Endothelial cell of umbilical vein (primary cell): Measurements from ENCODE around the gene DENND1C. TPM values are rescaled to one million over a fixed set of nuclear protein-coding genes. Genes with fewer than 3 reads are reported as not detected.

Source experiments
- BruUV-seq: library from RNA; stranded (reverse); fragments of 400-500 nt; replicated peaks from 2 replicates; lab custom pipeline; 2021; lab: Mats Ljungman, UMichigan
- CTCF ChIA-PET: fragments of 300-600, 350-600 bp; sonication (Branson Sonifier 250); formaldehyde crosslinking; loops from one replicate; lab custom pipeline; 2021; ENCODE audit warnings: antibody characterized with exemption, inconsistent platforms; lab: Charles Lee
- POLR2A ChIA-PET: fragments of 300-600, 350-600 bp; sonication (Branson Sonifier 250); formaldehyde crosslinking; loops from one replicate; lab custom pipeline; 2021; ENCODE audit warnings: antibody characterized with exemption, inconsistent platforms; lab: Charles Lee
- DNase-seq: peaks from one replicate; pipeline ENCODE4 v3.0.0-alpha.2; 2011; ENCODE audit warnings: low read depth, low spot score
- FAIRE-seq: peaks from 2 replicates; lab custom pipeline; 2011; peaks lifted over from hg19 to GRCh38; lab: Jason Lieb, UNC
- H2AFZ ChIP-seq: 2 replicates; pipeline ENCODE4 v1.6.0; 2012; ENCODE audit warnings: low read depth, low read length, control low read depth, inconsistent platforms
- H3K27ac ChIP-seq: 2 replicates; pipeline ENCODE4 v1.5.1; 2011; ENCODE audit warnings: low read depth, mild to moderate bottlenecking, control low read depth, low read length, moderate library complexity; ENCODE audit not compliant: insufficient read depth
- H3K27me3 ChIP-seq, 2 experiments: 2 replicates each; pipeline versions ENCODE4 v1.6.0 to v1.6.1; 2011; ENCODE audit warnings: low read length in 2 of 2, mixed read lengths in 1 of 2; ENCODE audit not compliant: control insufficient read depth in 2 of 2, insufficient read depth in 2 of 2
- H3K36me3 ChIP-seq, 2 experiments: 2 replicates in 1 of 2; 3 replicates in 1 of 2; pipeline ENCODE4 v1.5.1; 2011; ENCODE audit warnings: low read length in 2 of 2, mild to moderate bottlenecking in 1 of 2, moderate library complexity in 1 of 2; ENCODE audit not compliant: control insufficient read depth in 2 of 2, insufficient read depth in 2 of 2; ENCODE audit errors: extremely low read depth in 1 of 2
- H3K4me1 ChIP-seq: 3 replicates; pipeline ENCODE4 v1.5.1; 2011; ENCODE audit warnings: mild to moderate bottlenecking, low read length; ENCODE audit not compliant: control insufficient read depth, insufficient read depth; ENCODE audit errors: extremely low read depth
- H3K4me2 ChIP-seq: 2 replicates; pipeline ENCODE4 v1.6.1; 2011; ENCODE audit warnings: low read length, control low read depth, mixed read lengths; ENCODE audit not compliant: insufficient read depth
- H3K4me3 ChIP-seq, 3 experiments: fragments of 200-600 bp in 1 of 3; sonication (generic), shearing (Covaris generic) in 1 of 3; replicated peaks in 1 of 3; 2 replicates each; pipeline ENCODE4 v1.5.1; 2011 to 2016; ENCODE audit warnings: control low read depth in 3 of 3, low read length in 3 of 3, mild to moderate bottlenecking in 2 of 3, inconsistent platforms in 1 of 3, low read depth in 1 of 3, moderate library complexity in 1 of 3; ENCODE audit not compliant: insufficient read depth in 1 of 3
- H3K79me2 ChIP-seq: 2 replicates; pipeline ENCODE4 v1.6.0; 2012; ENCODE audit warnings: low read length, inconsistent platforms; ENCODE audit not compliant: control insufficient read depth, insufficient read depth
- H3K9ac ChIP-seq: replicated peaks from 2 replicates; pipeline ENCODE3; 2011; ENCODE audit warnings: low read length, control low read depth; ENCODE audit not compliant: insufficient read depth; ENCODE audit errors: extremely low read depth
- H3K9me1 ChIP-seq: replicated peaks from 3 replicates; pipeline ENCODE4 v1.6.0; 2011; ENCODE audit warnings: mild to moderate bottlenecking, low read length; ENCODE audit not compliant: control insufficient read depth, insufficient read depth; ENCODE audit errors: extremely low read depth
- H3K9me3 ChIP-seq: replicated peaks from 2 replicates; pipeline ENCODE4 v1.5.1; 2012; ENCODE audit warnings: low read length, inconsistent platforms; ENCODE audit not compliant: control insufficient read depth, insufficient read depth
- H4K20me1 ChIP-seq: replicated peaks from 2 replicates; pipeline ENCODE3; 2011; ENCODE audit warnings: mild to moderate bottlenecking, low read length; ENCODE audit not compliant: control insufficient read depth, insufficient read depth; ENCODE audit errors: extremely low read depth
- EZH2 ChIP-seq: IDR thresholded peaks from 2 replicates; pipeline ENCODE4 v1.6.1; 2012; ENCODE audit warnings: borderline replicate concordance, low read depth, mild to moderate bottlenecking, moderate library complexity, low read length, inconsistent platforms; ENCODE audit not compliant: severe bottlenecking
- FOS ChIP-seq: IDR thresholded peaks from 2 replicates; pipeline ENCODE4 v1.6.1; 2011; ENCODE audit warnings: mild to moderate bottlenecking, low read length, moderate library complexity, borderline replicate concordance; ENCODE audit not compliant: insufficient read depth
- GATA2 ChIP-seq: IDR thresholded peaks from 2 replicates; pipeline ENCODE4 v1.7.0; 2011; ENCODE audit warnings: low read depth, mild to moderate bottlenecking, moderate library complexity, mixed read lengths, low read length; ENCODE audit not compliant: insufficient read length, insufficient read depth
- JUN ChIP-seq: IDR thresholded peaks from 2 replicates; pipeline ENCODE4 v1.6.1; 2011; ENCODE audit warnings: borderline replicate concordance, low read depth; ENCODE audit not compliant: insufficient read length, insufficient read depth
- MYC ChIP-seq: IDR thresholded peaks from one replicate; pipeline ENCODE4 v1.6.1; 2011; ENCODE audit warnings: mild to moderate bottlenecking, low read depth, low read length
- POLR2A ChIP-seq: IDR thresholded peaks from 2 replicates; pipeline ENCODE4 v1.6.1; 2012; ENCODE audit warnings: low read depth, mild to moderate bottlenecking, control low read depth, low read length
- POLR2AphosphoS5 ChIP-seq: IDR thresholded peaks from 2 replicates; pipeline ENCODE4 v1.6.1; 2012; ENCODE audit warnings: low read depth, mild to moderate bottlenecking, control low read depth, low read length, moderate library complexity; ENCODE audit not compliant: insufficient read depth
- dilution Hi-C: fragments of 300-500 bp; cut with MboI; formaldehyde crosslinking; loops from one replicate; pipeline ENCODE4 v1.15.0; 2019; ENCODE audit warnings: low sequenced_read_pairs; ENCODE audit not compliant: extremely low pct_ligation_motif_present
- intact Hi-C: fragments of 100-400 bp; cut with micrococcal nuclease; formaldehyde crosslinking; loops from one replicate; pipeline ENCODE4 v1.10.0; 2022
- polyA plus RNA-seq, 4 experiments: library from polyadenylated mRNA; depleted of rRNA in 3 of 4; stranded (reverse) in 3 of 4; unstranded in 1 of 4; fragments of >200 nt; gene quantifications; 2 replicates each; pipeline versions ENCODE4 v1.2.1 to v1.2.3, GENCODE V29; 2011 to 2012; ENCODE audit warnings: missing spikeins in 1 of 4
- total RNA-seq: library from RNA; stranded (reverse); gene quantifications from 2 replicates; pipeline ENCODE4 v1.2.3, GENCODE V29; 2021
- TF ChIP-seq, protein P1 (sequence below), 2 donors: IDR thresholded peaks; 1 replicate in 1 of 2; 2 replicates in 1 of 2; pipeline ENCODE4 v1.5.1; 2011; ENCODE audit warnings: low read length in 2 of 2, mild to moderate bottlenecking in 2 of 2, moderate library complexity in 2 of 2, control low read depth in 1 of 2, inconsistent platforms in 1 of 2, low read depth in 1 of 2; ENCODE audit not compliant: insufficient read depth in 1 of 2; ENCODE audit errors: extremely low read depth in 1 of 2
- TF ChIP-seq, protein P2 (sequence below): IDR thresholded peaks from 2 replicates; pipeline ENCODE4 v1.6.1; 2011; ENCODE audit not compliant: insufficient read depth, insufficient read length

DENND1C gene
- total and polyA plus RNA-seq, 2 donors (not counting 3 experiments of a cell fraction or from before 2014, with no cell fraction given), result not detected

DNA sequence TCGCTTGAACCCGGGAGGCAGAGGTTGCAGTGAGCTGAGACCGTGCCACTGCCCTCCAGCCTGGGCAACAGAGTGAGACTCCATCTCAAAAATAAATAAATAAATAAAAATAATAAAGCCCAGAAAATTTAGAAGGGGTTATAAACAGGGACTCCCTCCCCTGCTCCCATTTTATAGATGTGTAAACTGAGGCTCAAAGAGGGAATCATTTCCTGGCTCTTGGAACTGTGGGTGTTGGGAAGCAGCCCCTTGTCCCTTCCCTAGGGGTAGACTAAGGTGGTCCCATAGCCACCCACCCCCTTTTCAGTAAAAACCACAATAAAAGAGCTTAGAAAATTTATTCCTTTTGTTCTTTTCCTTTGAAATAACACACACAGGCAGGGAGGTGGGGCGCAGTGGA is 41.8 kb downstream of the DENND1C start:
- H3K4me2 ChIP-seq, result no peak overlapping the region
- H3K4me1 ChIP-seq, result no peaks in the 10 kb centered on the region
- POLR2A ChIA-PET, result interaction anchor here (0.7 kb wide), 1 partner anchor 15 kb away, joined by 3 read pairs; the partner anchor contains the start of gene KHSRP
- DNase-seq (no peak), FAIRE-seq (no peak)
- no peak overlapping the region for H3K4me3 ChIP-seq
- no peaks in the 10 kb centered on the region for H3K27me3 ChIP-seq
- H4K20me1 ChIP-seq, result no peaks in the 10 kb centered on the region
- H3K79me2 ChIP-seq, result no peaks in the 10 kb centered on the region
- H3K9me3 ChIP-seq, result no peaks in the 10 kb centered on the region
- no peaks in the 10 kb centered on the region for H3K36me3 ChIP-seq
- no TSS peak for BruUV-seq
- CTCF ChIA-PET, result no interaction called here
- dilution Hi-C loops (no loop called here), intact Hi-C loops (no loop called here)
- H3K9me1 ChIP-seq, result no peaks in the 10 kb centered on the region
- TF ChIP-seq, protein P1, sequence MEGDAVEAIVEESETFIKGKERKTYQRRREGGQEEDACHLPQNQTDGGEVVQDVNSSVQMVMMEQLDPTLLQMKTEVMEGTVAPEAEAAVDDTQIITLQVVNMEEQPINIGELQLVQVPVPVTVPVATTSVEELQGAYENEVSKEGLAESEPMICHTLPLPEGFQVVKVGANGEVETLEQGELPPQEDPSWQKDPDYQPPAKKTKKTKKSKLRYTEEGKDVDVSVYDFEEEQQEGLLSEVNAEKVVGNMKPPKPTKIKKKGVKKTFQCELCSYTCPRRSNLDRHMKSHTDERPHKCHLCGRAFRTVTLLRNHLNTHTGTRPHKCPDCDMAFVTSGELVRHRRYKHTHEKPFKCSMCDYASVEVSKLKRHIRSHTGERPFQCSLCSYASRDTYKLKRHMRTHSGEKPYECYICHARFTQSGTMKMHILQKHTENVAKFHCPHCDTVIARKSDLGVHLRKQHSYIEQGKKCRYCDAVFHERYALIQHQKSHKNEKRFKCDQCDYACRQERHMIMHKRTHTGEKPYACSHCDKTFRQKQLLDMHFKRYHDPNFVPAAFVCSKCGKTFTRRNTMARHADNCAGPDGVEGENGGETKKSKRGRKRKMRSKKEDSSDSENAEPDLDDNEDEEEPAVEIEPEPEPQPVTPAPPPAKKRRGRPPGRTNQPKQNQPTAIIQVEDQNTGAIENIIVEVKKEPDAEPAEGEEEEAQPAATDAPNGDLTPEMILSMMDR (IDR thresholded peaks at IDR 0.05; ENCODE audit: extremely low read depth in 1 of 2, insufficient read depth in 1 of 2, low read depth in 1 of 2, low read length in 2 of 2), result no peak
- TF ChIP-seq GATA2 (no peak), FOS (no peak), JUN (no peak)
- no peak overlapping the region for H3K27ac ChIP-seq
- no peak overlapping the region for H2AFZ ChIP-seq
- H3K9ac ChIP-seq, result no peak overlapping the region

DNA sequence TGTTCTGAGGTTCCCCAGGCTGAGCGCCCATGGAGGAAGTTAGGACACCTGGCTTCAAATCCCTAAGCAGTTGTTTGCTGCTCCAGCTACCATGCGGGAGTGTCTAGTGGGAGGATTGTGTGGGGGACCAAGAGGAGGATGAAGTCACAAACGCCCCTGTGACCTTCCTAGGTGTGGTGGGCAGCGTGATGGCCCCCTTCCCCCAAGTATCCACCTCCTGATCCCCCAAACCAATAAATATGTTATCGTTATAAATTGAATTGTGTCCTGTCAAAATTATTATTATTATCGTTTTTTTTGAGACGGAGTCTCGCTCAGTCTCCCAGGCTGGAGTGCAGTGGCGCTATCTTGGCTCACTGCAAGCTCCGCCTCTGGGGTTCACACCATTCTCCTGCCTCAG is 47.9 kb downstream of the DENND1C start, which contains the start of gene SLC25A41:
SLC25A41 (minus strand) TSS at position 101 of the 400 bp plus-strand sequence; CDS start at position 31, 70 bp downstream.
- no peak within 1 kb of the TSS for H3K4me3 ChIP-seq
- H2AFZ ChIP-seq, result no peak within 1 kb of the TSS
- no peak for FAIRE-seq
- no peaks in the 10 kb centered on the region for H3K36me3 ChIP-seq
- no peak within 1 kb of the TSS for H3K9ac ChIP-seq
- dilution Hi-C loops, result no loop called here
- no peaks in the 10 kb centered on the region for H4K20me1 ChIP-seq
- intact Hi-C loops, result no loop called here
- H3K27ac ChIP-seq, result no peak within 1 kb of the TSS
- no peaks in the 10 kb centered on the region for H3K9me3 ChIP-seq
- ChIA-PET CTCF (no interaction called here), POLR2A (no interaction called here)
- H3K4me1 ChIP-seq, result no peaks in the 10 kb centered on the region
- TF ChIP-seq POLR2AphosphoS5 (no peak), MYC (no peak), JUN (no peak), FOS (no peak), POLR2A (no peak), EZH2 (no peak)
- TF ChIP-seq, protein P2, sequence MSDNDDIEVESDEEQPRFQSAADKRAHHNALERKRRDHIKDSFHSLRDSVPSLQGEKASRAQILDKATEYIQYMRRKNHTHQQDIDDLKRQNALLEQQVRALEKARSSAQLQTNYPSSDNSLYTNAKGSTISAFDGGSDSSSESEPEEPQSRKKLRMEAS, result no peak
- TF ChIP-seq, protein P1 (IDR thresholded peaks at IDR 0.05; ENCODE audit: extremely low read depth in 1 of 2, insufficient read depth in 1 of 2, low read depth in 1 of 2, low read length in 2 of 2), result no peak
- BruUV-seq, result no TSS peak
- H3K27me3 ChIP-seq, result no peaks in the 10 kb centered on the region
- H3K79me2 ChIP-seq, result no peaks in the 10 kb centered on the region
- H3K4me2 ChIP-seq, result no peak within 1 kb of the TSS
- no peaks in the 10 kb centered on the region for H3K9me1 ChIP-seq
- DNase-seq, result no peak
